Subcutaneous adipose tissue (tissue), 4 donors: Measurements from ENCODE around the gene C1QTNF1. TPM values are rescaled to one million over a fixed set of nuclear protein-coding genes. Genes with fewer than 3 reads are reported as not detected.

ENCODE experiments used
- total RNA-seq, 4 donors: library from RNA; depleted of rRNA; stranded (reverse); fragments of >200 nt; gene quantifications; one replicate each; pipeline ENCODE4 v1.1.0, GENCODE V29; 2016
- TF ChIP-seq, protein P1 (sequence below): fragments of 450-650 bp; IDR thresholded peaks from one replicate; pipeline ENCODE4 v1.5.1; 2016; ENCODE audit warnings: low read depth, mild to moderate bottlenecking, control low read depth, antibody characterized with exemption, moderate library complexity

C1QTNF1 gene
- total RNA-seq, 4 donors from 2014 or later = 198 to 469 (median 294) TPM

DNA sequence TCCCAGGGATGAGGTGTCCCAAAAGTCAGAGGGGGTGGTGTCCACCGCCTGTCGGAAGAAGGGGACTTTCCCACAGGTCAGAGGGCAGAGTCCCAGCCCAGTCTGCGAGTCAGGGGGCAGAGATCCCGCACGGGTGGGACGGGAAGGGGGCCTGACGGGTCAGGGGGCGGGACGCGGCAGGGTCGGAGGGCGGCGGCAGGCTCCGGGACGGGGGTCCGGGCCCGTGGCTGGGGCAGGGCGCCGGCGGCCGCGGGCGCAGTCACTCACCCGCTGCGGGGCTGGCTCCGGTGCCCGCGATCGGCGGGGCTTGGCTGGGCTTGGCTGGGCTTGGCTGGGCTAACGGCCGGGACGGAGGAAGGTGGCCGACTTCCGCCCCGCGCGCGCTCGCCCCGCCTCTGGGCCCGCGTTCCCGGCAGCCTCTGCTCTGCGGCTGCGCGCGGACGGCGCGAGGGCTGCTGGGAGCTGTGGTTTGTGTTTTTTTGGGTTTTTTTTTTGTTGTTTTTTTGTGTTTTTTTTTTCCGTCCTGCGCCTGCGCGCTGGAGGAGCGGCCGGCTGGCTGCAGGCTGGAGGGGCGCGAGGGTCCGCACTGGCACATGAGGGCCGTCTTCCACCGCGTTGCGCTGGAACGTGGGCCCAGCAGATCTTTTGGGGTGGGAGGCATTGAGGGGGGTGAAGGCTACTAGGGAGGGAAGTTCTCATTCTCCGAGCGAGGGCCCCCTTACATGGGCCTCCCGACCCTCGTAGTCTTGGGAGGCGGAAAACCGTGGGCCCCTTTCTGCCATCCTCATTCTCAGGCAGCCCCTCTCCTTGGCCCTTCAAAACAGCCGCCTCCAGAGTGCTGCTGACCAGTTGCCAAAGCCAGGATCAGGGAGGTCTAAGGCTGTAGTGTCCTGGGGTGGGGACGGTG is 14.3 kb upstream of the C1QTNF1 start, which contains the start of gene CANT1:
Gene CANT1, minus strand, starts transcription at position 368 of the 907 bp plus-strand sequence. CDS start 12,142 bp downstream, outside the sequence.
- TF ChIP-seq, protein P1, sequence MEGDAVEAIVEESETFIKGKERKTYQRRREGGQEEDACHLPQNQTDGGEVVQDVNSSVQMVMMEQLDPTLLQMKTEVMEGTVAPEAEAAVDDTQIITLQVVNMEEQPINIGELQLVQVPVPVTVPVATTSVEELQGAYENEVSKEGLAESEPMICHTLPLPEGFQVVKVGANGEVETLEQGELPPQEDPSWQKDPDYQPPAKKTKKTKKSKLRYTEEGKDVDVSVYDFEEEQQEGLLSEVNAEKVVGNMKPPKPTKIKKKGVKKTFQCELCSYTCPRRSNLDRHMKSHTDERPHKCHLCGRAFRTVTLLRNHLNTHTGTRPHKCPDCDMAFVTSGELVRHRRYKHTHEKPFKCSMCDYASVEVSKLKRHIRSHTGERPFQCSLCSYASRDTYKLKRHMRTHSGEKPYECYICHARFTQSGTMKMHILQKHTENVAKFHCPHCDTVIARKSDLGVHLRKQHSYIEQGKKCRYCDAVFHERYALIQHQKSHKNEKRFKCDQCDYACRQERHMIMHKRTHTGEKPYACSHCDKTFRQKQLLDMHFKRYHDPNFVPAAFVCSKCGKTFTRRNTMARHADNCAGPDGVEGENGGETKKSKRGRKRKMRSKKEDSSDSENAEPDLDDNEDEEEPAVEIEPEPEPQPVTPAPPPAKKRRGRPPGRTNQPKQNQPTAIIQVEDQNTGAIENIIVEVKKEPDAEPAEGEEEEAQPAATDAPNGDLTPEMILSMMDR = no peak

DNA sequence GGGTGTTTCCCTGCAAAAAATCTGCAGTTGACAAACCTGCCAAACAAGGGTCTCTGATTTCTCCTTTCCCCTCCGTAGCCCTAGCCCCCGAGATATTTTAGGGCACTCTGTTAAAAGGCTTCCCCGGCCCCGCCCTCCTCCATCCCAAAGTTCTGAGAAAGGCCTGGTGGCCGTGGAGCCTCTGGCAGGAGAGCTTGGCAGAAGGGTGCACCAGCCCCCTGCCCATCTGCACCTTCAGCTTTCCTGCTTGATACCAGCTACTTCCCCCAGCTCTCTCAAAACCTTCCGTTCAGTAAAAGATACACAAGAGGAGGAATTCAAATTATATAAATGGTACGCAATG is 13.7 kb upstream of the C1QTNF1 start:
- TF ChIP-seq, protein P1 = no peak

DNA sequence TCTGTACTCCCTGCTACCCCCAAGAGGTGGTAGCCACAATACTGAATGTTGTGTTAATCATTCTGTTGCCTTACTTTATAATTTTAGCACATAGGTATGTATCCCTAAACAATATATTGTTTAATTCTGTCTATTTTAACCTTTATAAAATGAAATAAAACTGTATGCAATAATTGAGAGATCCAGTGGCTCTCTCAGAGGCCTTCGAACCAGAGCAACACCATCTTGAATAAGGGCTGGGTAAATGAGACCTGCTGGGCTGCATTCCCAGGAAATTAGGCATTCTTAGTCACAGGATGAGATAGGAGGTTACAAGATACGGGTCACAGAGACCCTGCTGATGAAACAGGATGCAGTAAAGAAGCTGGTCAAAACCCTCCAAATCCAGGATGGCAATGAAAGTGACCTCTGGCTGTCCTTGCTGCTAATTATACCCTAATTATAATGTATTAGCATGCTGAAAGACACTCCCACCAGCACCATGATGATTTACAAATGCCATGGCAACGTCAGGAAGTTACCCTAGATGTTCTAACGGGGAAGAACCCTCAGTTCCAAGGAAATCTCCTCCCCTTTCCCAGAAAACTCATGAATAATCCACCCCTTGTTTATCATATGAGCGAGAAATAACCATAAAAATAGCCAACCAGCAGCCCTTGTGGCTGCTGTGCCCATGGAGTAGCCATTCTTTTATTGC is 12.4 kb upstream of the C1QTNF1 start:
- TF ChIP-seq, protein P1 = no peak

DNA sequence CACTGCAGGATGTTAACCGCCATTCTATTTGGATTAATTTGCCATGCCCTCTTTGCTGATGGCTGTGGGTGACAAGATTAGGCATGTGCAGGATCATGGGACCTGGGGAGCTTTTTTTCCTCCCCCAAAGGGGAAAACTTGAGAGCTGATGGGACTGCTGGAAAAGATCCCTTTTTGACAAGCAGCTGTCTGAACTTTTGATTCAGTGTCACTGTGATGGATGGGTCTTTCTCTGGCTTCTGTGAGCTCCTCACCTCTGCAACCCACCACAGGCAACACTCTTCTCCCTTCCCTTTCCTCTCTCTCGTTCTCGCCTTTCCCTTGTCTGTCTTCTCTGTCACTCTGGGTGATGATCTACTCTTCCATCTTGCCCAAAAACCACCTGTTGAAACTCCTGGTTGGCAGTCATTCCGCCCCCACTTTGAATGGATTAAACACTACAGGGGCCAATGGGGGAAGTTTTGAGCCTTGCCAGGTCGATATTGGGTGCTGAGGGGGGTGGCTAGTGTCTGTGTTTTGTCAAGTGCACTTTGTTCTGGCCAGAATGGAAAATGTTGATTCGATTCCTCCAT is 11.3 kb upstream of the C1QTNF1 start:
- TF ChIP-seq, protein P1 = no peak

DNA sequence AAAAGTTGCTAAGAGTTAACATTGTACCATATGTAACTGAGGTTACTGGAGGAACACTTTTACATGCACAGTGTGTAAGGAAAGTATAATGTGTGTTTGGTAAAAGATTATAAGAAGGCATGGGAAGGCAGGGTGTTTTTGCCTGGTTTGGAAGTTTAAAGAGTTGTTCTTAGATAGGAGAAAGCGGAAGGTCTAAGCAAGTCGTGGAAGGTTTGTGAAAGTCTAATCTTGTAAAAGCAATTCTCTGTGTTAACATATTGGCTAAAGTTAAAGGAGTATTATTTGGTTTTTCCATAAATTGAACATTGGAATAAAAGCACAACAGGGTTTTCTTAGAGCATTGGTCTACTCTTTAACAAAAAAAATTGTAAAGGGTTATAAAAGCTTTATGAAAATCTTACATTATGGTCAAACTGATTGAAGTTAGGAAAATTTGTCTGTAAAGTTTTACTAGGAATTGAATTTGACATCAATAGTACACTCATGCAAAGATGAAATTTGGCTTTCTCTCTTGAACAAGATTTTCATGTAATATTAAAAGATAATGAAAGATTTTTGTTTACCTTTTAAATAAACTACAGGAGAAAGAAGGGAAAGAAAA is 9.7 kb upstream of the C1QTNF1 start:
- TF ChIP-seq, protein P1 = no peak

DNA sequence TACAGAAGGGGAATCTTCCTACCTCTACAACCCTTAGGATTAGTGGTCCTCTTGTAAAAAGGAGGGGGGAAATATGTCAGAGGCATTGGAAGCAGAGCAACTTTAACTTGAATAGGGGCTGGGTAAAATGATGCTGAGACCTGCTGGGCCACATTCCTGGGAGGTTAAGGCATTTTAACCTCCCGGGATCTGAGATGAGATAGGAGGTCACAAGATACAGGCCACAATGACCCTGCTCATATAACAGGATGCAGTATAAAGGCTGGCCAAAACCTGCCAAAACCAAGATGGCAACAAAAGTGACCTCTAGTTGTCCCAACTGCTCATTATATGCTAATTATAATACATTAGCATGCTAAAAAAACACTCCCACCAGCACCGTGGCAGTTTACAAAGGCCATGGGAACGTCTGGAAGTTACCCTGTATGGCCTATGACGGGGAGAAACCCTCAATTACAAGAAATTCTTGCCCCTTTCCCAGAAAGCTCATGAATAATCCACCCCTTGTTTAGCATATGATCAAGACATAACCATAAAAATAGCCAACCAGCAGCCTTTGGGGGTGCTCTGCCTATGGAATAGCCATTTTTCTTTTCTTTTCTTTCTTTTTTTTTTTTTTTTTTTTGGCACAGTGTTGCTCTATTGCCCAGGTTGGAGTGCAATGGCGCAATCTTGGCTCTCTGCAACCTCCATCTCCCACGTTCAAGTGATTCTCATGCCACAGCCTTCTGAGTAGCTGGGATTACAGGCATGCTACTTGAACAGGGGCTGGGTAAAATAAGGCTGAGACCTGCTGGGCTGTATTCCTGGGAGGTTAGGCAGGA is 6.2 kb upstream of the C1QTNF1 start:
- TF ChIP-seq, protein P1 = no peak
